ENCODE measurements around the gene RINT1.

Gene RINT1

DNA sequence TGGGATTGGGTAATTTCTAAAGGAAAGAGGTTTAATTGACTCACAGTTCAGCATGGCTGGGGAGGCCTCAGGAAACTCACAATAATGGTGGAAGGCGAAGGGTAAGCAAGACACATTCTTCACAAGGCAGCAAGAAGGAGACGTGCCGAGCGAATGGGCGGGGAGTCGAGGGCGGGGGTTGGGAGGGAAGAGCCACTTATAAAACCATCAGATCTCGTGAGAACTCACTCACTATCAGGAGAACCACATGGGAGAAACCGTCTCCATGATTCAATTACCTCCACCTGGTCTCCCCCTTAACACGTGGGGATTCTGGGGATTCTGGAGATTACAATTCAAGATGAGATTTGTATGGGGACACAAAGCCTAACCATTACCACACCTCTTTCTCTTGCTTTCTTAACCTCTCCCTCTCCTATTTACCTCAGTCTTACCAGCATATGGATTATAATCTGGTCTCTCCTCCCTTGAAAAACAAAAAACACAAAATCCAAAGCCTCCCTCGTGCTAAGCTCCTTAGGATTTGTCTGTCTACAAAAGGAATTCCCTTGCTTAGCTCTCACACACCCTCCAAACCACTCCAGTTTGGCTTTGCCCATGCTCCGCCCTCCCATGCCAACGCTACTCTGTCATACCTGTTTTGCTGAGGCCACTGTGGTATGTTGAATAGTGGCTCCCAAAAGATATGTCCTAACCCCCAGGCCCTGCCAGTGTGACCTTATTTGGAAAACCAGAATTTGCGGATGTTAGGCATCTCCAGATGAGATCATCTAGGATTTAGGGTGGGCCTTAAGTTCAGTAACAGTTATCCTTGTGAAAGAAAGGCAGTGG is 68.9 kb downstream of the RINT1 start:
- no peak for DNase-seq

DNA sequence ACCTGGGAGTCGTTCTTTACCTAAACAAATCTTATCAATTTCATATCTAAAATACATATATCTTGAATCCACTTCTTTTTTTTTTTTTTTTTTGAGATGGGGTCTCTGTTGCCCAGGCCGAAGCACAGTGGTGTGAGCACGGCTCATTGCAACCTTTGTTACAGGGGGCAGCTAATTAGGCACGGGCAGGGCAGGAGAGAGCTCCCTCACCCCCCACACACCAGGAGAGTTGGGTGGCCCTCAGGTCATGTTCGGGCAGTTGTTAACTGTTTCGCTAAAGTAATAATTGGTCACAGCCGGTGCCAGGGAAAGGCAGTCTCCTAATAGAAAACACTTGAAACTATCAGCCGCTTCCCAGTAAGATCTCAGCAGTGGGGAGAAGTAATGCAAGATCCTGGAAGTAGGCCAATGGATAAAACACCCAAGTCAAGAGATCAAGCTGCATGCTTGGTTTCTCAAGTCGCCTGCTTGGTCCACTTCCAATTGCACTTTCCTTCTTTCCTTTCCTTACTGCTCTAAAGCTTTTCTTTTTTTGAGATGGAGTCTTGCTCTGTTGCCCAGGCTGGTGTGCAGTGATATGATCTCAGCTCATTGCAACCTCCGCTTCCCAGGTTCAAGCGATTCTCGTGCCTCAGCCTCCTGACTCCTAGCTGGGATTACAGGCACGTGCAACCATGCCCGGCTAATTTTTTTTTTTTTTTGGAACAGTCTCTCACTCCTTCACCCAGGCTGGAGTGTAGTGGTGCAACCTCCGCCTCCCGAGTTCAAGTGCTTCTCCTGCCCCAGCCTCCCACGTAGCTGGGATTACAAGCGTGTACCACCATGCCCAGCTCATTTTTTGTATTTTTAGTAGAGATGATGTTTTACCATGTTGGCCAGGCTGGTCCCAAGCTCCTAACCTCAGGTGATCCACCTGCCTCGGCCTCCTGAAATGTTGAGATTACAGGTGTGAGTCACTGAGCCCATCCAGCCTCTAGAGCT is 70.6 kb downstream of the RINT1 start:
- DNase-seq, result no peak

DNA sequence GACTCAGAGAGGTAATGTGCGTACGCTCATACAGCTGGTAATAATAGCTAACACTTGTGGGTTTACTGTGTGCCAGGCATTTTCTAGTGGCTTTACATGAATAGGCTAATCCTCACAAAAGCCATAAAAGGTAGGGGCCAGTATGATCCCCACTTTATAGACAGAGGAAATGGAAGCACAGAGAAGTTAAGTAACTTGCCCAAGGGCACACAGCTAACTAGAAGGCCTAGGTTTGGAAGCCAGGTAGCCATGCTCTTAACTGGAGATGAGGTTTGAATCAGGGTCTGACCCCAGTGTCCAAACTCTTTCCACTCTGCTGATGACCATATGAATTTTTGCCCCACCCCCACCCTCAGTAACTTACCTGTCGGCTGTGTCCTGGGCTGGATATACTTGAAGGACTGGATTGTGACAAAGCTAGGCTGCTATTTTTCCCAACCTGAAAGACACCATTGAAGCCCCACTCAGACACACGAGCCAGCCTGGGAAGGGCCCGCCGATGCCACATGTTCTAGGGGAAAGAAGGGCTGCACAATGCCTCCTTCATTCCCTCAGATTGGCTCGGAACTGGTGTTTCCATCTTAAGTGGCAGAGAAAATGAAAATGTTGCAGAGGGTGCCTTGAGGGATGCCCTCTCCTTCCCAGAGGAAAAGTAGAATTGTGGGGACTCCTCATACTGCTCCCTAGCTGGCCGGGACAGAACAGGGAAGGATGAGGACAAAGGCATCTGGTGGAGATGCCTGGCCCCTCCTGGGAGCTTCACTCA is 78.3 kb downstream of the RINT1 start:
- DNase-seq, result no peak

DNA sequence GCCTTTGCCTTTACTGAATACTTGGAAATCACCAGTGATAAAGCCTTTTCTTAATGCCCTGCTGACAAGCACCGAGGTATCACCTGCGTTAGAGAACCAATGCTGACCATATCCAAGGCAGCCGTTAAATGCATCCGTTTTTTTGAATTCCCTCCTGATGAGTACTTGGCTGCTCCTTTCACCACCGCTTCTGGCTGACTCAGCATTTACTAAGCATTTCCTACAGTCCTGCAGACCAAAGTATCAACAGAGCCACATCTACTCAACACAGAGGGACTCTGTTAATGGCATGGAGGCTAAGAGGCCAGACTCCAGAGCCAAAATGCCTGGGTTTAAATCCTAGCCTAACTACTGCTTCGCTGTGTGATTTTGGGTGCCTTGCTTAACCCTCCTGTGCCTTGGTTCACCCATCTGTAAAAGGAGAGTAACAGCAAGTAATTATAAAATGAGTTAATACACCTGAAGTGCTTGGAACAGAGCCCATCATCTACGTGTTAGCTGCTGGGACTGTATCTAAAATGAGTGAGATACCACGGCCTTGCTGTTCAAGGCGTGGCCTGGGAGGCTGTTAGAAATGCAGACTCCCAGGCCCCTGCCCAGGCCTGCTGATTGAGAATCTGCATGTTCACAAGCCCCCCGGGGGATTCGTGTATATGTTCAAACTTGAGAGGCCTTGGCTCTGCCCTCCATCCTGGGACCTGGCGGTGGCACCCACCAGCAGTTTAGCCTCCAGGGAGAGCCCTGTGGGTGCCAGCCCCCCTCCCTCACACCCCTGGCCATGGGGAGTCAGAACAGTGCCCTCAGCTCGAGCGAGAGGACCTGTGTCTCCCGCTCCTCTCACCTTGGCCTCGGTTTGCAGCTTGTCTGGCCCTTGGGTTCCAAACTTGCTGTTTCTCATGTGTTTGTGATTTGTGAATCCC is 80.1 kb downstream of the RINT1 start:
- DNase-seq, result no peak

DNA sequence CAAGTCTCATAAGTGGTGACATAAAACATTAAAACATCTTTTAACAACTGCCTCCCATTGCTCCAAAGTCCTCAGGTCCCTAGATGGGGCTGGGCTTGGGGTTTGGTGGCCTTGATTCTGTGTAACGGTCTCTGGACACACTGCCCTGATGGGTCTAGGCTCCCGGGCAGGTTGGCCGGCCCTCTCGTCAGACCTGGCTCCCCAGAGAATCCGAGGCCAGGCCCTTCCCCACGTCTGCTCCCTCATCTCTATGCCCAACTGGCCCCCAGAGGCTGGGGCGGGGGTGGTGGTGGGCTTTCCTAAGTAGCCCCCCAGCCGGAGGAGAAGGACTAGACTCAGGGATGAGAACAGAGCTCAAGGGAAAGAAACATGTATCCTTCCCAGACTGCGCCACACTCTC is 80.8 kb downstream of the RINT1 start:
- no peak for DNase-seq

DNA sequence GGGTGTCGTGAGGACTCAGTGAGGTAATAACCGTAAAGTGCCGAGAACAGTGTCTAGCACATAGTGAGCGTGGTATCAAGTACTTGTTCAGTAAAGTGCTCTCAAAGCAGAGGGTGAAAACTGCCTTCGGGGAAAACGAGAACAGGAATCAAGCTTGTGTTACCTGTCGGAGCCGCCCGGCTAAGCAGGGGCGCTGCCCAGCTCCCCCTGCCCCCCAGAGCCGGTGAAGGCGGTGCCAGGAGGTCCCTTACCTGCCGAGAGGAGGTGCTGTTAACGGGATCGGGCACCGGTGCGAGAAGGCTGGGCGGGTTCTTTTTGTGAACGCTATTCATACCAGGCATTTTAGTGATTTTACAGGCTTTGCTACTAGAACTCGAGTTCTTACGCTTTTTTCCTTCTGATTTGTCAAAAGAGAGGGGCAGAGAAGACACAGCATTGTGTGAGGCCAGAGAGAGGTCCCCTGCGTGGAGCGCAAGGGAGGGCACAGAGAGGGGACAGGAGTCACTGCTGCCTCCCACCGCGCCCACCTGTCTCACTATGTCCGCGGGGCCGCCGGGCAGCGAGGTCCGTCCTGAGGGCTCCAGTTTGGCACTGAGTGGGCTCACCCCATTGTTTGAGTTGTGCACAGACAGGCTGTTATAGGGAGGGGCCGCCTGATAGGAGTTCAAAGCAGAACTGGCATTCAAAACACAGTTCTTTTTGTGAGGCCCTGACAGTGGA is 81.8 kb downstream of the RINT1 start:
- no peak for DNase-seq

DNA sequence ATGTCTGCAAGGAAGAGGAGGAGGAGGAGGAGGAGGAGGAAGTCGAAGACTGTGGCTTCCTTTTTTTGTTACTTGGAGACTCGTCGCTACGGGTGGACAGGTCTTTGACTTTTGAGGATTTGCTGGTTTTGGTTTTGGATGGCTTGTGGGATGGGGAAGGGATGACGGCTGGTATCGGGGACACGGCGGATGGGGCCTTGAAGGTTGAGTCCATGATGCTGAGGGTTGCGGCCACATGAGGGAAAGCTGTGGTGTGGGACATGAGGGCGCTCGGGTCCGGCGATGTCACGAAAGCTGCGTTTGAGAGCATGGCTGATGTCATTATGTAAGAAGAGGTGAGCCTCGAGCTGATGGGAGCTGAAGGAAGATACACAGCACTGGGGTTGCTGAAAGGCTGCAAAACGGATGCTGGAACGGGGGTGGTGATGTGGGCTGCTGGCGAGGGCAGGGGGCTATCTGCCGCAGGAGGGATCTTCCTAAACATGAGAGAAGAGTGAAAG is 82.4 kb downstream of the RINT1 start:
- no peak for DNase-seq
